ENCODE measurements around the gene SESN2. TPM values are rescaled to one million over a fixed set of nuclear protein-coding genes. Genes with fewer than 3 reads are reported as not detected.

The SESN2 gene
- total RNA-seq, 1 donor from 2014 or later: 14.7 TPM

DNA sequence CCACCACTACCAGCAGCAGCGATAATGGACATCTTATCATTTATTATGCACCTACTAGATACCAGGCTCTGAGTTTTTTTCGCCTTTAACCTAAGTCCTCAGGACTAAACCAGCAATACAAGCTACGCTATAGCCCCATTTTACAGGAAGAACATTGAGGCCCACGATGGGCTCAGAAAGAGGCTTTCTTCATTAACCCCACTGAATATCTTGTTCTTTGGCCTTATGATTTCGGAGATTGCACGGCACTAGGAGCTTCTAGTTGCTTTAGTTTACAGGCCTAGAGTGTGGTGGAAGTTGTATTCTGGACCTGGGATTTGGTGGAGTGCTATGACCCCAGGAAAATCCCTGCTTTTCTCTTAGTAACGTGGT lies 1.5 kb downstream of the SESN2 start:
- no peak for DNase-seq (ENCODE audit: extremely low spot score in 2 of 2)
- intact Hi-C loops (cut with DNase I): no loop called here
- H3K27me3 ChIP-seq: no peaks in the 10 kb centered on the region
- H3K27ac ChIP-seq: peak overlapping the region; percentile 94
- TF ChIP-seq, protein P1, sequence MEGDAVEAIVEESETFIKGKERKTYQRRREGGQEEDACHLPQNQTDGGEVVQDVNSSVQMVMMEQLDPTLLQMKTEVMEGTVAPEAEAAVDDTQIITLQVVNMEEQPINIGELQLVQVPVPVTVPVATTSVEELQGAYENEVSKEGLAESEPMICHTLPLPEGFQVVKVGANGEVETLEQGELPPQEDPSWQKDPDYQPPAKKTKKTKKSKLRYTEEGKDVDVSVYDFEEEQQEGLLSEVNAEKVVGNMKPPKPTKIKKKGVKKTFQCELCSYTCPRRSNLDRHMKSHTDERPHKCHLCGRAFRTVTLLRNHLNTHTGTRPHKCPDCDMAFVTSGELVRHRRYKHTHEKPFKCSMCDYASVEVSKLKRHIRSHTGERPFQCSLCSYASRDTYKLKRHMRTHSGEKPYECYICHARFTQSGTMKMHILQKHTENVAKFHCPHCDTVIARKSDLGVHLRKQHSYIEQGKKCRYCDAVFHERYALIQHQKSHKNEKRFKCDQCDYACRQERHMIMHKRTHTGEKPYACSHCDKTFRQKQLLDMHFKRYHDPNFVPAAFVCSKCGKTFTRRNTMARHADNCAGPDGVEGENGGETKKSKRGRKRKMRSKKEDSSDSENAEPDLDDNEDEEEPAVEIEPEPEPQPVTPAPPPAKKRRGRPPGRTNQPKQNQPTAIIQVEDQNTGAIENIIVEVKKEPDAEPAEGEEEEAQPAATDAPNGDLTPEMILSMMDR (IDR thresholded peaks at IDR 0.05): no peak
- TF ChIP-seq POLR2A (IDR thresholded peaks at IDR 0.05): no peak
- no peak for TF ChIP-seq POLR2AphosphoS5 (IDR thresholded peaks at IDR 0.05; ENCODE audit: insufficient read depth in 1 of 2, low read depth in 1 of 2)
- H3K36me3 ChIP-seq: no peaks in the 10 kb centered on the region
- H3K9me3 ChIP-seq: no peaks in the 10 kb centered on the region
- peak overlapping the region; percentile 99 to 100 for H3K4me3 ChIP-seq
- peaks cover 27% of the 10 kb centered on the region for H3K4me1 ChIP-seq

DNA sequence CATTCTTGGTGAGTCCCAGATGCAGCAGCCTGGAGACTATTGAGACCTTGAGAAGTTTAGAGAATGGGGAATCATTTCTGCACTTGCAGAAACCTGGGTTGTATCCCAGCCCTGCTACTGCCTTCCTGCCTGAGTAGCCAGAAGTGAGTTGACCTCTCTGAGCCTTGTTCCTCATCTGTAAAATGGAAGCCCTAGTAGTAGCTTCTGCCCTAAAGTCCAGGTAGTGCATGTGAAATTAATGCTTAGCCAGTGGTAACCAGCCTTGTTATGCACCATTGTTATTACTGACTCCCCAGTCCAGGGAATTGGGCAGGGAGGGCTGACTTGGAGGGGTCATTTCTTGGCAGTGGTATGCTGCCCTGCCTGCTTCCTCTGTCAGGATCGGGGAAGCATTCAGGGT lies 5.6 kb downstream of the SESN2 start:
- no peaks in the 10 kb centered on the region for H3K36me3 ChIP-seq
- no peak for DNase-seq (ENCODE audit: extremely low spot score in 2 of 2)
- intact Hi-C loops (cut with DNase I): no loop called here
- TF ChIP-seq POLR2A (IDR thresholded peaks at IDR 0.05): no peak
- no peak for TF ChIP-seq POLR2AphosphoS5 (IDR thresholded peaks at IDR 0.05; ENCODE audit: insufficient read depth in 1 of 2, low read depth in 1 of 2)
- TF ChIP-seq, protein P1 (IDR thresholded peaks at IDR 0.05): no peak
- H3K27ac ChIP-seq: no peak overlapping the region
- no peak overlapping the region for H3K4me3 ChIP-seq
- no peaks in the 10 kb centered on the region for H3K27me3 ChIP-seq
- peaks cover 21% of the 10 kb centered on the region for H3K4me1 ChIP-seq
- H3K9me3 ChIP-seq: no peaks in the 10 kb centered on the region

DNA sequence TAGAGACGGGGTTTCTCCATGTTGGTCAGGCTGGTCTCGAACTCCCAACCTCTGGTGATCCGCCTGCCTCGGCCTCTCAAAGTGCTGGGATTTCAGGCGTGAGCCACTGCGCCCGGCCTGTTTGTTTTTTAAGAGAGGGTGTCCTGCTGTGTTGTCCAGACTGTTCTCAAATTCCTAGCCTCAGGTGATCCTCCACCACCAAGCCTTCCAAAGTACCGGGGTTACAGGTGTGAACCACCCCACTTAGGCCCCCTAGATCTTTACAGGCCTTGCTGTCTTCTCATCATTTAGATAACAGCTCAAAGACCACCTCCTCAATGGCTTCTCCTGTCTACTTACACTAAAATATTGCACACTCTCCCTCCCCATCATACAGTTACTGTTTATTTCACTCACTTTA lies 6.3 kb downstream of the SESN2 start:
- intact Hi-C loops (cut with DNase I): no loop called here
- no peak for DNase-seq (ENCODE audit: extremely low spot score in 2 of 2)
- no peak overlapping the region for H3K27ac ChIP-seq
- H3K4me3 ChIP-seq: no peak overlapping the region
- peaks cover 18% of the 10 kb centered on the region for H3K4me1 ChIP-seq
- H3K9me3 ChIP-seq: no peaks in the 10 kb centered on the region
- no peaks in the 10 kb centered on the region for H3K27me3 ChIP-seq
- no peaks in the 10 kb centered on the region for H3K36me3 ChIP-seq
- TF ChIP-seq, protein P1 (IDR thresholded peaks at IDR 0.05): no peak
- TF ChIP-seq POLR2A (IDR thresholded peaks at IDR 0.05) (no peak), POLR2AphosphoS5 (IDR thresholded peaks at IDR 0.05; ENCODE audit: insufficient read depth in 1 of 2, low read depth in 1 of 2) (no peak)

DNA sequence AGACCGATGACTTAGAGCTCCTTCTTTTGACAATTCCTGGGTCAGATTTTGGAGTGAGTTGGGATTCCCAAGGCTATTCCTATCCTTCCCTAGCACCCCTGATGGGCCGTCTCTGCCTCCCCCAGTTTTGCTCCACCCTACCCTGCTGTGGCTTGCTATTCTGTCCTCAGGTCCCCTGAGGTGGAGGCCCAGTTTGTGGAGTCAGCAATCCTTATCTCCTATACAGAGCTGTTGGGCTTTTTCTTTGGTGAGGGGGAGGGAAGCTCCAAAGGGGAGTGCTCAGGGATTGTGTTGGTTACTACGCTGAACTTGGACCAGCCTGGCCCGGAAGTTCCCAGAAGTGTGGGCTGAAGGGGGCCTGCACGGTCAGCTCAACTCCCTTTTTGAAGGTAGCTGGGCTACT lies 7.6 kb downstream of the SESN2 start:
- TF ChIP-seq, protein P1 (IDR thresholded peaks at IDR 0.05): no peak
- TF ChIP-seq POLR2A (IDR thresholded peaks at IDR 0.05) (no peak), POLR2AphosphoS5 (IDR thresholded peaks at IDR 0.05; ENCODE audit: insufficient read depth in 1 of 2, low read depth in 1 of 2) (no peak)
- Histone ChIP-seq H3K4me1 (peaks cover 5% of the 10 kb centered on the region), H3K36me3 (peaks cover 0 to 5% of the 10 kb centered on the region in 2 donors), H3K9me3 (no peaks in the 10 kb centered on the region), H3K27ac (no peak overlapping the region), H3K27me3 (no peaks in the 10 kb centered on the region), H3K4me3 (no peak overlapping the region)
- DNase-seq (ENCODE audit: extremely low spot score in 2 of 2): no peak
- intact Hi-C loops (cut with DNase I): no loop called here

DNA sequence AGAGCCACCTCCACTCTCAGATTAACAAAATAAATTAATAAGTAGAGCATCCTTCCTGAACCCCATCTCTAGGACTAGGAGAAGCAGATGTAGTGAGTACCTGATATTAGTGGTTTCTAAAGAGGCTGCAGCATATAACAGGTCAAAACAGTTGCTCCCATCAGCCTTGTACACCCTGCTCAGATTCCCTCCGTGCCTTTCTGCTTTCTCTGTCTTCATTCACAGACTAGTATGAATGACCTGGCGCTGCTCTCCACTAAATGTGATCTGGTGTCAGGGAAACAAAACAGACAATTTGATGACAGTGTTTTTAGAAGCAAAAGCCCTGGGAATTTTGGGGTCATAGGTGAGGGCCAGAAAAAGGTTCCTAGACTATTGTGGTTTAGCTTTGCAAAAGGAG lies 8.3 kb downstream of the SESN2 start:
- H3K27ac ChIP-seq: no peak overlapping the region
- H3K27me3 ChIP-seq: no peaks in the 10 kb centered on the region
- DNase-seq (ENCODE audit: extremely low spot score in 2 of 2): no peak
- H3K36me3 ChIP-seq: peaks cover 0 to 12% of the 10 kb centered on the region in 2 donors
- intact Hi-C loops (cut with DNase I): no loop called here
- no peak overlapping the region for H3K4me3 ChIP-seq
- no peak for TF ChIP-seq POLR2A (IDR thresholded peaks at IDR 0.05)
- TF ChIP-seq, protein P1 (IDR thresholded peaks at IDR 0.05): no peak
- no peak for TF ChIP-seq POLR2AphosphoS5 (IDR thresholded peaks at IDR 0.05; ENCODE audit: insufficient read depth in 1 of 2, low read depth in 1 of 2)
- no peaks in the 10 kb centered on the region for H3K9me3 ChIP-seq
- H3K4me1 ChIP-seq: peaks cover 5% of the 10 kb centered on the region
